Activated CD4-positive, alpha-beta T cell treated with anti-CD3 and anti-CD28 coated beads for 24 hours (primary cell): ENCODE results near the gene LCMT1.
"Not testable (repeated sequence)": the region's sequence is repeated elsewhere in the genome, so short reads cannot be mapped to it uniquely, and the experiment has no call there.

ENCODE experiments used
- DNase-seq, 2 donors: peaks; one replicate each; pipeline ENCODE4 v3.0.0-alpha.2; 2020; ENCODE audit warnings: low read depth in 2 of 2

Gene LCMT1

GRCh38 chr16:25094596-25094995 is 16.9 kb upstream of the LCMT1 start:
- no peak for DNase-seq

GRCh38 chr16:25095636-25096035 is 15.9 kb upstream of the LCMT1 start:
- DNase-seq: no peak

GRCh38 chr16:25097276-25097975 is 14.1 kb upstream of the LCMT1 start:
- DNase-seq: no peak

- DNase-seq: no peak
Observed at GRCh38 chr16:25100511-25100910, 11.0 kb upstream of the LCMT1 start.

- DNase-seq: peak; percentile 46 to 74
Observed at GRCh38 chr16:25106567-25107465, 4.7 kb upstream of the LCMT1 start.

GRCh38 chr16:25107466-25107792 is 4.1 kb upstream of the LCMT1 start:
- no peak for DNase-seq

GRCh38 chr16:25108054-25108453 is 3.5 kb upstream of the LCMT1 start:
- no peak for DNase-seq

- DNase-seq: no peak
Observed at GRCh38 chr16:25109643-25110042, 1.9 kb upstream of the LCMT1 start.

GRCh38 chr16:25110387-25110947 is 1.1 kb upstream of the LCMT1 start:
- DNase-seq: no peak

- DNase-seq: no peak
Observed at GRCh38 chr16:25114121-25114520, 2.6 kb downstream of the LCMT1 start.

- no peak for DNase-seq
Observed at GRCh38 chr16:25118851-25119578, 7.5 kb downstream of the LCMT1 start.

GRCh38 chr16:25121824-25122600 is 10.5 kb downstream of the LCMT1 start:
- DNase-seq: no peak

- no peak for DNase-seq
Observed at GRCh38 chr16:25124503-25124902, 13.0 kb downstream of the LCMT1 start.

- not testable (repeated sequence) for DNase-seq
Observed at GRCh38 chr16:25126086-25126666, 14.6 kb downstream of the LCMT1 start.

- peak; percentile 7 to 37 for DNase-seq
Observed at GRCh38 chr16:25126820-25127232, 15.3 kb downstream of the LCMT1 start.

GRCh38 chr16:25132751-25133150 is 21.2 kb downstream of the LCMT1 start:
- DNase-seq: not testable (repeated sequence)

- DNase-seq: no peak
Observed at GRCh38 chr16:25134166-25134700, 22.7 kb downstream of the LCMT1 start.

- no peak for DNase-seq
Observed at GRCh38 chr16:25135254-25135878, 23.8 kb downstream of the LCMT1 start.

- no peak for DNase-seq
Observed at GRCh38 chr16:25138130-25138529, 26.6 kb downstream of the LCMT1 start.

GRCh38 chr16:25140459-25140858 is 28.9 kb downstream of the LCMT1 start:
- DNase-seq: no peak
